Measurements from ENCODE around the gene ACOX1.
A peak's percentile ranks its signal among the peaks of the same experiment; 100 is the strongest.

The ACOX1 gene

GRCh38 chr17:75937652-75938051 lies 41.3 kb downstream of the ACOX1 start:
- H3K27ac ChIP-seq (ENCODE audit: extremely low read depth, low read depth, low read length): no peak overlapping the region
- peaks cover 3% of the 10 kb centered on the region; the same call in 1 of the 2 replicates for H3K4me1 ChIP-seq (ENCODE audit: control insufficient read depth, insufficient read depth, low read length)
- peaks cover 3 to 24% of the 10 kb centered on the region in 2 experiments; a peak in 2 of 3 replicates for H3K36me3 ChIP-seq (ENCODE audit: control insufficient read depth in 2 of 2, insufficient read depth in 1 of 2, low read length in 2 of 2)
- H3K4me3 ChIP-seq (ENCODE audit: low read depth, low read length): no peak overlapping the region
- POLR2A ChIA-PET: interaction anchor here (1.1 to 1.4 kb wide), 2 partner anchors 33 to 42 kb away, joined by 3 read pairs; partner anchors contain the start of genes MRPL38 and TRIM65
- no peaks in the 10 kb centered on the region for H3K9me3 ChIP-seq (ENCODE audit: control insufficient read depth, insufficient read depth, low read depth, low read length)
- TF ChIP-seq ZNF645 (tag by site-specific recombination; IDR thresholded peaks at IDR 0.05) (no peak), ZNF701 (tag by site-specific recombination; IDR thresholded peaks at IDR 0.05) (no peak), RBAK (tag by site-specific recombination; IDR thresholded peaks at IDR 0.05) (no peak), PRDM1 (tag by site-specific recombination; IDR thresholded peaks at IDR 0.05) (no peak), ZNF138 (tag by site-specific recombination; IDR thresholded peaks at IDR 0.05; ENCODE audit: borderline replicate concordance) (no peak), ZNF544 (tag by site-specific recombination; IDR thresholded peaks at IDR 0.05) (no peak), ZNF248 (tag by site-specific recombination; IDR thresholded peaks at IDR 0.05) (no peak), ZNF596 (tag by site-specific recombination; IDR thresholded peaks at IDR 0.05) (no peak), ZNF514 (tag by site-specific recombination; IDR thresholded peaks at IDR 0.05) (no peak), ELK4 (IDR thresholded peaks at IDR 0.05; ENCODE audit: borderline replicate concordance, low read depth, low read length) (no peak), ZNF518A (tag by site-specific recombination; conservative IDR thresholded peaks at IDR 0.05; ENCODE audit: low read depth) (no peak), ZNF777 (tag by site-specific recombination; IDR thresholded peaks at IDR 0.05; ENCODE audit: borderline replicate concordance) (no peak)
- TF ChIP-seq, protein P1, sequence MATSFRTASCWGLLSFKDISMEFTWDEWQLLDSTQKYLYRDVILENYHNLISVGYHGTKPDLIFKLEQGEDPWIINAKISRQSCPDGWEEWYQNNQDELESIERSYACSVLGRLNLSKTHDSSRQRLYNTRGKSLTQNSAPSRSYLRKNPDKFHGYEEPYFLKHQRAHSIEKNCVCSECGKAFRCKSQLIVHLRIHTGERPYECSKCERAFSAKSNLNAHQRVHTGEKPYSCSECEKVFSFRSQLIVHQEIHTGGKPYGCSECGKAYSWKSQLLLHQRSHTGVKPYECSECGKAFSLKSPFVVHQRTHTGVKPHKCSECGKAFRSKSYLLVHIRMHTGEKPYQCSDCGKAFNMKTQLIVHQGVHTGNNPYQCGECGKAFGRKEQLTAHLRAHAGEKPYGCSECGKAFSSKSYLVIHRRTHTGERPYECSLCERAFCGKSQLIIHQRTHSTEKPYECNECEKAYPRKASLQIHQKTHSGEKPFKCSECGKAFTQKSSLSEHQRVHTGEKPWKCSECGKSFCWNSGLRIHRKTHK (tag by site-specific recombination; IDR thresholded peaks at IDR 0.05): no peak
- TF ChIP-seq, protein P2, sequence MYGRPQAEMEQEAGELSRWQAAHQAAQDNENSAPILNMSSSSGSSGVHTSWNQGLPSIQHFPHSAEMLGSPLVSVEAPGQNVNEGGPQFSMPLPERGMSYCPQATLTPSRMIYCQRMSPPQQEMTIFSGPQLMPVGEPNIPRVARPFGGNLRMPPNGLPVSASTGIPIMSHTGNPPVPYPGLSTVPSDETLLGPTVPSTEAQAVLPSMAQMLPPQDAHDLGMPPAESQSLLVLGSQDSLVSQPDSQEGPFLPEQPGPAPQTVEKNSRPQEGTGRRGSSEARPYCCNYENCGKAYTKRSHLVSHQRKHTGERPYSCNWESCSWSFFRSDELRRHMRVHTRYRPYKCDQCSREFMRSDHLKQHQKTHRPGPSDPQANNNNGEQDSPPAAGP (tag by site-specific recombination; IDR thresholded peaks at IDR 0.05): no peak
- CTCF ChIA-PET: interaction anchor here (1.3 to 4.1 kb wide), 2 partner anchors 10 to 68 kb away, joined by 4 to 15 read pairs; no protein-coding TSS in a partner anchor

DNA sequence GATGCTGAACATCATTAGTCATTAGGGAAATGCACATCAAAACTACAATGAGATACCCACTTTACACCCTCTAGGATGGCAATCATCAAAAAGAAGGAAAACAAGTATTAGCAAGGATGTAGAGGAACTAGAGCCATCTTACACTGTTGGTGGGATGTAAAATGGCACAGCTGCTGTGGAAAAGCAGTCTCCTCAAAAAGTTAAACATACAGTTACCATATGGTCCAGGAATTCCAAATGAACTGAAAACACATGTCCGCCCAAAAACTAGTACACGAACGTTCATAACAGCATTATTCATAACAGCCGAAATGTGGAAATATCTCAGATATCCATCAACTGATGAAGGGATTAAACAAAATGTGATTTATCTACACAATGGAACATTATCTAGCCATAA lies 45.2 kb downstream of the ACOX1 start:
- Histone ChIP-seq H3K36me3 (ENCODE audit: control insufficient read depth in 2 of 2, insufficient read depth in 1 of 2, low read length in 2 of 2) (peaks cover 15 to 44% of the 10 kb centered on the region in 2 experiments; a peak in 2 of 3 replicates), H3K4me1 (ENCODE audit: control insufficient read depth, insufficient read depth, low read length) (no peaks in the 10 kb centered on the region), H3K9me3 (ENCODE audit: control insufficient read depth, insufficient read depth, low read depth, low read length) (no peaks in the 10 kb centered on the region), H3K4me3 (ENCODE audit: low read depth, low read length) (no peak overlapping the region), H3K27ac (ENCODE audit: extremely low read depth, low read depth, low read length) (no peak overlapping the region)
- ChIA-PET POLR2A (interaction anchor here (0.5 kb wide), 1 partner anchor 63 kb away, joined by 3 read pairs; no protein-coding TSS in a partner anchor), CTCF (interaction anchor here (0.6 to 1.0 kb wide), 3 partner anchors 38 to 75 kb away, joined by 3 to 4 read pairs (median 3); no protein-coding TSS in a partner anchor)
- TF ChIP-seq ZNF10 (tag by site-specific recombination; IDR thresholded peaks at IDR 0.05): 0 out of 2 replicates have a peak, but pooled peaks have one; percentile 26
- TF ChIP-seq, protein P3, sequence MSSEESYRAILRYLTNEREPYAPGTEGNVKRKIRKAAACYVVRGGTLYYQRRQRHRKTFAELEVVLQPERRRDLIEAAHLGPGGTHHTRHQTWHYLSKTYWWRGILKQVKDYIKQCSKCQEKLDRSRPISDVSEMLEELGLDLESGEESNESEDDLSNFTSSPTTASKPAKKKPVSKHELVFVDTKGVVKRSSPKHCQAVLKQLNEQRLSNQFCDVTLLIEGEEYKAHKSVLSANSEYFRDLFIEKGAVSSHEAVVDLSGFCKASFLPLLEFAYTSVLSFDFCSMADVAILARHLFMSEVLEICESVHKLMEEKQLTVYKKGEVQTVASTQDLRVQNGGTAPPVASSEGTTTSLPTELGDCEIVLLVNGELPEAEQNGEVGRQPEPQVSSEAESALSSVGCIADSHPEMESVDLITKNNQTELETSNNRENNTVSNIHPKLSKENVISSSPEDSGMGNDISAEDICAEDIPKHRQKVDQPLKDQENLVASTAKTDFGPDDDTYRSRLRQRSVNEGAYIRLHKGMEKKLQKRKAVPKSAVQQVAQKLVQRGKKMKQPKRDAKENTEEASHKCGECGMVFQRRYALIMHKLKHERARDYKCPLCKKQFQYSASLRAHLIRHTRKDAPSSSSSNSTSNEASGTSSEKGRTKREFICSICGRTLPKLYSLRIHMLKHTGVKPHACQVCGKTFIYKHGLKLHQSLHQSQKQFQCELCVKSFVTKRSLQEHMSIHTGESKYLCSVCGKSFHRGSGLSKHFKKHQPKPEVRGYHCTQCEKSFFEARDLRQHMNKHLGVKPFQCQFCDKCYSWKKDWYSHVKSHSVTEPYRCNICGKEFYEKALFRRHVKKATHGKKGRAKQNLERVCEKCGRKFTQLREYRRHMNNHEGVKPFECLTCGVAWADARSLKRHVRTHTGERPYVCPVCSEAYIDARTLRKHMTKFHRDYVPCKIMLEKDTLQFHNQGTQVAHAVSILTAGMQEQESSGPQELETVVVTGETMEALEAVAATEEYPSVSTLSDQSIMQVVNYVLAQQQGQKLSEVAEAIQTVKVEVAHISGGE (tag by site-specific recombination; conservative IDR thresholded peaks at IDR 0.05; ENCODE audit: low read depth): no peak

Measured in HEK293 (cell line).